IMR-90 (cell line): ENCODE measurements around the gene TRMT1L. TPM values are rescaled to one million over a fixed set of nuclear protein-coding genes. Genes with fewer than 3 reads are reported as not detected.

Experiments
- ATAC-seq: fragments of 200-7000 bp; cut with Tn5 transposase; 2 replicates; pipeline ENCODE4 v1.9.1; 2020; ENCODE audit warnings: low read depth, mild to moderate bottlenecking, moderate library complexity
- BruUV-seq: library from RNA; stranded (reverse); fragments of 400-500 nt; replicated peaks from 2 replicates; lab custom pipeline; 2021; lab: Mats Ljungman, UMichigan
- CTCF ChIA-PET: fragments of 300-600 bp; formaldehyde crosslinking; extraction: SDS; loops from one replicate; lab custom pipeline; 2021; ENCODE audit warnings: antibody characterized with exemption; lab: Yijun Ruan, JAX
- POLR2A ChIA-PET: fragments of 300-600 bp; sonication (Branson Sonifier 250); formaldehyde crosslinking; loops from one replicate; lab custom pipeline; 2022; ENCODE audit warnings: antibody characterized with exemption; ENCODE audit not compliant: unreplicated experiment; lab: Charles Lee
- DNase-seq: peaks from one replicate; pipeline ENCODE4 v3.0.0; 2013
- H2AFZ ChIP-seq: replicated peaks from 2 replicates; pipeline ENCODE3; 2013; ENCODE audit warnings: low read length, mild to moderate bottlenecking; ENCODE audit not compliant: poor library complexity
- H2AK5ac ChIP-seq: 2 replicates; pipeline ENCODE4 v1.6.1; 2013; ENCODE audit warnings: low read depth, low read length, inconsistent platforms
- H2AK9ac ChIP-seq: replicated peaks from 2 replicates; pipeline ENCODE3; 2013; ENCODE audit warnings: mild to moderate bottlenecking, low read depth, low read length, moderate library complexity; ENCODE audit not compliant: poor library complexity
- H2BK120ac ChIP-seq: 2 replicates; pipeline ENCODE4 v1.6.1; 2013; ENCODE audit warnings: low read depth, low read length, inconsistent platforms
- H2BK15ac ChIP-seq: 3 replicates; pipeline ENCODE4 v1.6.1; 2013; ENCODE audit warnings: low read depth, low read length, inconsistent platforms
- H2BK20ac ChIP-seq: 2 replicates; pipeline ENCODE4 v1.6.1; 2013; ENCODE audit warnings: low read depth, mild to moderate bottlenecking, inconsistent platforms, low read length, moderate library complexity
- H2BK5ac ChIP-seq: 2 replicates; pipeline ENCODE4 v1.6.1; 2013; ENCODE audit warnings: mild to moderate bottlenecking, low read depth, low read length, inconsistent platforms; ENCODE audit not compliant: poor library complexity, severe bottlenecking
- H3K14ac ChIP-seq: replicated peaks from 2 replicates; pipeline ENCODE4 v1.6.1; 2013; ENCODE audit warnings: low read depth, low read length, inconsistent platforms
- H3K18ac ChIP-seq: 2 replicates; pipeline ENCODE4 v1.6.1; 2013; ENCODE audit warnings: low read depth, low read length, control low read depth
- H3K23ac ChIP-seq: 2 replicates; pipeline ENCODE4 v1.6.1; 2013; ENCODE audit warnings: low read depth, low read length, inconsistent platforms
- H3K27ac ChIP-seq: 2 replicates; pipeline ENCODE4 v1.5.1; 2013; ENCODE audit warnings: mild to moderate bottlenecking, control low read depth, low read length; ENCODE audit not compliant: insufficient read depth
- H3K27me3 ChIP-seq: 2 replicates; pipeline ENCODE4 v1.6.1; 2013; ENCODE audit warnings: low read length; ENCODE audit not compliant: control insufficient read depth, insufficient read depth
- H3K36me3 ChIP-seq: 2 replicates; pipeline ENCODE4 v1.6.1; 2013; ENCODE audit warnings: low read length, mixed read lengths; ENCODE audit not compliant: control insufficient read depth, insufficient read depth
- H3K4ac ChIP-seq: 2 replicates; pipeline ENCODE4 v1.6.1; 2013; ENCODE audit warnings: low read depth, low read length, inconsistent platforms
- H3K4me1 ChIP-seq: 2 replicates; pipeline ENCODE4 v1.6.1; 2013; ENCODE audit warnings: low read length, mixed read lengths; ENCODE audit not compliant: control insufficient read depth, insufficient read depth
- H3K4me2 ChIP-seq: 2 replicates; pipeline ENCODE4 v1.6.1; 2013; ENCODE audit warnings: low read depth, mild to moderate bottlenecking, control low read depth, low read length, moderate library complexity
- H3K4me3 ChIP-seq: 2 replicates; pipeline ENCODE4 v1.5.1; 2013; ENCODE audit warnings: low read depth, mild to moderate bottlenecking, control low read depth, low read length, moderate library complexity; ENCODE audit not compliant: insufficient read depth
- H3K56ac ChIP-seq: 2 replicates; pipeline ENCODE4 v1.6.1; 2013; ENCODE audit warnings: low read length, inconsistent platforms; ENCODE audit not compliant: insufficient read depth; ENCODE audit errors: extremely low read depth
- H3K79me1 ChIP-seq, 2 experiments: 2 replicates each; pipeline ENCODE4 v1.6.1; 2013; ENCODE audit warnings: low read length in 2 of 2, inconsistent platforms in 1 of 2, low read depth in 1 of 2
- H3K9ac ChIP-seq: 2 replicates; pipeline ENCODE4 v1.6.1; 2013; ENCODE audit warnings: low read depth, low read length, control low read depth
- H3K9me1 ChIP-seq: 2 replicates; pipeline ENCODE4 v1.6.1; 2013; ENCODE audit warnings: low read length, inconsistent platforms; ENCODE audit not compliant: insufficient read depth
- H3K9me3 ChIP-seq: 2 replicates; pipeline ENCODE4 v1.6.1; 2013; ENCODE audit warnings: low read length; ENCODE audit not compliant: control insufficient read depth, insufficient read depth
- H4K20me1 ChIP-seq: 2 replicates; pipeline ENCODE4 v1.6.1; 2013; ENCODE audit warnings: low read length, inconsistent platforms; ENCODE audit not compliant: insufficient read depth
- H4K5ac ChIP-seq: 2 replicates; pipeline ENCODE4 v1.6.1; 2013; ENCODE audit warnings: mild to moderate bottlenecking, low read depth, low read length, control low read depth
- H4K8ac ChIP-seq, 2 experiments: 2 replicates each; pipeline ENCODE4 v1.6.1; 2013; ENCODE audit warnings: low read depth in 2 of 2, low read length in 2 of 2, control low read depth in 1 of 2, inconsistent platforms in 1 of 2
- H4K91ac ChIP-seq: 2 replicates; pipeline ENCODE4 v1.6.1; 2013; ENCODE audit warnings: low read depth, low read length, inconsistent platforms; ENCODE audit not compliant: insufficient read depth
- BHLHE40 ChIP-seq: fragments of 150-350 bp; IDR thresholded peaks from 2 replicates; pipeline ENCODE4 v1.6.1; 2016; ENCODE audit warnings: mild to moderate bottlenecking, low read depth, low read length
- CEBPB ChIP-seq: IDR thresholded peaks from 2 replicates; pipeline ENCODE4 v1.6.1; 2012; ENCODE audit warnings: low read depth, low read length, improper control_type of control experiment
- CHD1 ChIP-seq: IDR thresholded peaks from 2 replicates; pipeline ENCODE4 v1.6.1; 2012; ENCODE audit warnings: low read depth, low read length, improper control_type of control experiment
- CTCF ChIP-seq: conservative IDR thresholded peaks from 2 replicates; pipeline ENCODE4 v1.5.1; 2012; ENCODE audit warnings: mild to moderate bottlenecking, low read depth, low read length, improper control_type of control experiment
- FOS ChIP-seq: fragments of 150-350 bp; IDR thresholded peaks from 2 replicates; pipeline ENCODE4 v1.6.1; 2016; ENCODE audit warnings: low read depth, low read length
- MAZ ChIP-seq: IDR thresholded peaks from 2 replicates; pipeline ENCODE4 v1.6.1; 2012; ENCODE audit warnings: low read depth, mild to moderate bottlenecking, low read length, improper control_type of control experiment, moderate library complexity, borderline replicate concordance
- MXI1 ChIP-seq: IDR thresholded peaks from 2 replicates; pipeline ENCODE4 v1.6.1; 2012; ENCODE audit warnings: low read depth, mild to moderate bottlenecking, low read length, moderate library complexity, borderline replicate concordance
- NFE2L2 ChIP-seq: fragments of 150-350 bp; IDR thresholded peaks from 2 replicates; pipeline ENCODE4 v1.6.1; 2016; ENCODE audit warnings: low read depth, mild to moderate bottlenecking, low read length
- POLR2A ChIP-seq: IDR thresholded peaks from 2 replicates; pipeline ENCODE4 v1.6.1; 2012; ENCODE audit warnings: mild to moderate bottlenecking, low read depth, low read length
- RAD21 ChIP-seq: IDR thresholded peaks from 2 replicates; pipeline ENCODE4 v1.6.1; 2012; ENCODE audit warnings: low read length, improper control_type of control experiment
- RCOR1 ChIP-seq: IDR thresholded peaks from 2 replicates; pipeline ENCODE4 v1.6.1; 2012; ENCODE audit warnings: mild to moderate bottlenecking, low read length, improper control_type of control experiment; ENCODE audit not compliant: insufficient replicate concordance
- RFX5 ChIP-seq: IDR thresholded peaks from 2 replicates; pipeline ENCODE4 v1.8.0; 2012; ENCODE audit warnings: low read depth, mild to moderate bottlenecking, low read length, moderate library complexity
- SMC3 ChIP-seq: fragments of 150-350 bp; IDR thresholded peaks from 2 replicates; pipeline ENCODE4 v1.6.1; 2016; ENCODE audit warnings: low read depth, mild to moderate bottlenecking, antibody characterized with exemption, low read length, moderate library complexity
- dilution Hi-C: fragments of 300-500 bp; cut with HindIII; formaldehyde crosslinking; loops from one replicate; pipeline ENCODE4 v1.14.3; 2018; ENCODE audit warnings: low sequenced_read_pairs; ENCODE audit not compliant: unreplicated experiment
- in situ Hi-C: fragments of 300-500 bp; cut with MboI; formaldehyde crosslinking; loops from 3 replicates; pipeline ENCODE4 v1.14.3; 2019; ENCODE audit warnings: low sequenced_read_pairs, inconsistent platforms, mixed read lengths
- intact Hi-C: fragments of 100-400 bp; cut with micrococcal nuclease; formaldehyde crosslinking; loops from 2 replicates; pipeline ENCODE4 v1.10.0; 2022
- polyA plus RNA-seq, 3 experiments: library from polyadenylated mRNA; depleted of rRNA; stranded (reverse); fragments of >200 nt; gene quantifications; 2 replicates each; pipeline ENCODE4 v1.2.3, GENCODE V29; 2012; ENCODE audit warnings: low replicate concordance in 1 of 3
- total RNA-seq: library from RNA; depleted of rRNA; stranded (reverse); fragments of >200 nt; gene quantifications from 2 replicates; pipeline ENCODE4 v1.2.3, GENCODE V29; 2012
- TF ChIP-seq, protein P1 (sequence below): fragments of 150-350 bp; IDR thresholded peaks from 2 replicates; pipeline ENCODE4 v1.6.1; 2017; ENCODE audit warnings: mild to moderate bottlenecking, antibody characterized with exemption, low read length, low read depth
- TF ChIP-seq, protein P2 (sequence below): fragments of 150-350 bp; IDR thresholded peaks from 2 replicates; pipeline ENCODE4 v1.6.1; 2016; ENCODE audit warnings: low read depth, mild to moderate bottlenecking, low read length, moderate library complexity, borderline replicate concordance

Gene TRMT1L
- total and polyA plus RNA-seq, 2 of the 4 experiments (the other 2 are of a cell fraction), result 11.0 to 21.9 TPM

DNA sequence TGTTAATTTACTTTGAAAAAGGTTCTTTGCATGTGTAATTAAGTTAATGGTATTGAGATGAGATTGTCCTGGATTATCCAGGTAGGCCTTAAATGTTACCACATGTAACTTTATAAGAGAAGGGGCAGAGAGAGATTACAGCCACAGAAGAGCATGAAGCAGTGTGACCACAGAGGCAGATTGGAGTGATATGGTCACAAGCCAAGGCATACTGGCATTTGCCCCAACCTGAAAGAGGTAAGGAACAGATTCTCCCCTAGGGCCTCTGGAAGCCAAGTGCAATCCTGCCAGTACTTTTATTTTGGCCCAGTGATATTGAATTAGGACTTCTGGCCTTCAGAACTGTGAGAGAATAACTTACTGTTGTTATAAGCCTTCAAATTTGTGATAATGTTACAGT is 88.4 kb downstream of the TRMT1L start:
- no peak overlapping the region for H3K4me2 ChIP-seq
- DNase-seq (no peak), ATAC-seq (no peak)
- BruUV-seq, result no TSS peak
- no peak overlapping the region for H4K8ac ChIP-seq
- ChIA-PET CTCF (no interaction called here), POLR2A (no interaction called here)
- peaks cover 6% of the 10 kb centered on the region; the same call in 1 of the 2 replicates for H4K20me1 ChIP-seq
- no peak overlapping the region for H3K14ac ChIP-seq
- no peak overlapping the region for H3K4ac ChIP-seq
- no peak overlapping the region for H2BK5ac ChIP-seq
- in situ Hi-C loops (no loop called here), dilution Hi-C loops (no loop called here), intact Hi-C loops (no loop called here)
- no peak overlapping the region for H2AK5ac ChIP-seq
- 0 out of 2 replicates have a peak, but pooled peaks cover 2% of the 10 kb centered on the region for H3K9me3 ChIP-seq
- H4K91ac ChIP-seq, result no peak overlapping the region
- no peak overlapping the region for H3K9ac ChIP-seq
- H3K4me1 ChIP-seq, result no peaks in the 10 kb centered on the region
- no peak overlapping the region for H3K27ac ChIP-seq
- H2BK15ac ChIP-seq, result no peak overlapping the region
- H3K79me1 ChIP-seq, result peaks cover 30 to 53% of the 10 kb centered on the region in 2 experiments
- H3K18ac ChIP-seq, result no peak overlapping the region
- H3K4me3 ChIP-seq, result no peak overlapping the region
- H3K27me3 ChIP-seq, result no peaks in the 10 kb centered on the region
- H3K36me3 ChIP-seq, result no peaks in the 10 kb centered on the region
- no peak for TF ChIP-seq SMC3
- TF ChIP-seq RCOR1, result no peak
- no peak for TF ChIP-seq MAZ
- TF ChIP-seq, protein P1, sequence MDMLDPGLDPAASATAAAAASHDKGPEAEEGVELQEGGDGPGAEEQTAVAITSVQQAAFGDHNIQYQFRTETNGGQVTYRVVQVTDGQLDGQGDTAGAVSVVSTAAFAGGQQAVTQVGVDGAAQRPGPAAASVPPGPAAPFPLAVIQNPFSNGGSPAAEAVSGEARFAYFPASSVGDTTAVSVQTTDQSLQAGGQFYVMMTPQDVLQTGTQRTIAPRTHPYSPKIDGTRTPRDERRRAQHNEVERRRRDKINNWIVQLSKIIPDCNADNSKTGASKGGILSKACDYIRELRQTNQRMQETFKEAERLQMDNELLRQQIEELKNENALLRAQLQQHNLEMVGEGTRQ, result no peak
- TF ChIP-seq POLR2A, result no peak
- TF ChIP-seq MXI1, result no peak
- TF ChIP-seq, protein P2, sequence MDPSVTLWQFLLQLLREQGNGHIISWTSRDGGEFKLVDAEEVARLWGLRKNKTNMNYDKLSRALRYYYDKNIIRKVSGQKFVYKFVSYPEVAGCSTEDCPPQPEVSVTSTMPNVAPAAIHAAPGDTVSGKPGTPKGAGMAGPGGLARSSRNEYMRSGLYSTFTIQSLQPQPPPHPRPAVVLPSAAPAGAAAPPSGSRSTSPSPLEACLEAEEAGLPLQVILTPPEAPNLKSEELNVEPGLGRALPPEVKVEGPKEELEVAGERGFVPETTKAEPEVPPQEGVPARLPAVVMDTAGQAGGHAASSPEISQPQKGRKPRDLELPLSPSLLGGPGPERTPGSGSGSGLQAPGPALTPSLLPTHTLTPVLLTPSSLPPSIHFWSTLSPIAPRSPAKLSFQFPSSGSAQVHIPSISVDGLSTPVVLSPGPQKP, result no peak
- no peak for TF ChIP-seq BHLHE40
- no peak for TF ChIP-seq FOS
- no peak for TF ChIP-seq CHD1
- TF ChIP-seq NFE2L2, result no peak
- TF ChIP-seq RAD21, result no peak
- TF ChIP-seq CTCF, result no peak
- TF ChIP-seq RFX5, result no peak
- no peak for TF ChIP-seq CEBPB
- no peak overlapping the region for H3K56ac ChIP-seq
- no peak overlapping the region for H2BK120ac ChIP-seq
- no peaks in the 10 kb centered on the region for H3K9me1 ChIP-seq
- no peak overlapping the region for H2AK9ac ChIP-seq
- no peak overlapping the region for H4K5ac ChIP-seq
- H2AFZ ChIP-seq, result no peak overlapping the region
- H3K23ac ChIP-seq, result no peak overlapping the region
- H2BK20ac ChIP-seq, result no peak overlapping the region
